ENCODE results near the gene ANTXR2. TPM values are rescaled to one million over a fixed set of nuclear protein-coding genes. Genes with fewer than 3 reads are reported as not detected.
"Not testable (repeated sequence)": the region's sequence is repeated elsewhere in the genome, so short reads cannot be mapped to it uniquely, and the experiment has no call there.

Gene ANTXR2
- total RNA-seq, 1 experiment from 2014 or later = 16.7 TPM

- not testable (repeated sequence) for DNase-seq (ENCODE audit: low spot score)
Measured at GRCh38 chr4:79991100-79991499, 81.9 kb downstream of the ANTXR2 start.

DNA sequence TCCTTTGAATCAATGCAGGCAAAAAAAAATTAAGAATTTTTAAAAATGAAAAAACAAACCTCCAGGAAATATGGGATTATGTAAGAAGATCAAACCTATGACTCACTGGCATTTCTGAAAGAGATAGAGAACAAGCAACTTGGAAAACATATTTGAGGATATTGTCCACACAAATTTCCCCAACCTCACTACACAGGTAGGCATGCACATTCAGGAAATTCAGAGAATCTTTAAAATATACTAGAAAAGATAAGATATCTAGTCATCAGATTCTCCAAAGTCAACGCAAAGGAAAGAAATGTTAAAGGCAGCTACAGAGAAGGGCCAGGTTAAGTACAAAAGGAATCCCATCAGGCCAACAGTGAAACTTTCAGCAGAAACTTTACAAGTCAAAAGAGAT lies 85.6 kb downstream of the ANTXR2 start:
- no peak for DNase-seq (ENCODE audit: low spot score)

DNA sequence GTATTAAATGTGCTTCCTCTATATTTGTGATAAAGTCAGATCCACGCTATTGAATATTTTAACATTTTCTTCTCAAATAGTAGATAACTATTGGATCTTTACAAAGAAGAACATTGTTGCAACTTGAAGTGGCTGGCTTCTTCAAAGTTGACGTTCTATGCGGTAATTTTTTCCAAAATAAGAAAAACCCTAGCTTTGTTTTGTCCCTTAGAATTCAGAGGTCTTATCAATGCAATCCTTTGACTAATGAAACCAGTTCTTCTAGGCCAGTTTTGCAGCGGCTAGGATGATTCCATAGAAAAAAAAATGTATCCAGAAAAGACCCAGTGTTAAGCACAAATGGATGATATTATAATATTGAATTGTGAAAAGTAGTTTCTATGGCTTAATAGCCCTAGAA lies 89.6 kb downstream of the ANTXR2 start:
- no peak for DNase-seq (ENCODE audit: low spot score)

GRCh38 chr4:79982601-79983322 lies 90.3 kb downstream of the ANTXR2 start:
- no peak for DNase-seq (ENCODE audit: low spot score)

DNA sequence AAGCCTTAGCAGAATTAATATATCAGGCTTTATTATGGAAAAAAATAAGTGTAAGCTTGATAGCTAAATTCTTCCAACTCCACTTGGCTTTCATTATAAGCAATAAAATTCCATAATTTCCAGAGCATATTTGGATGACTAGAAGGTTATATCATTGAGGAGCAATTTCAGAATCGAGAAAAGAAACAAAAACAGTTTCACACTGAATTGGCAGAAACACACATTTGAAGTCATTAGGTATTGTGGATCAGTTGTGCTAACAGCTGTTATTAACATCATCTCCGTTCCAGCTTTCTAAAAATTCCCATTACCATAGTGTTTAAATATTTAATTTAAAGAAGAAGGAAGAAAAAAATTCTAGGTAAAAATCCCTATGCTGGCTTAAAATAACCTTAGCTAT lies 92.6 kb downstream of the ANTXR2 start:
- no peak for DNase-seq (ENCODE audit: low spot score)

GRCh38 chr4:79979785-79980437 lies 93.1 kb downstream of the ANTXR2 start:
- no peak for DNase-seq (ENCODE audit: low spot score)

- DNase-seq (ENCODE audit: low spot score) = no peak
Measured at GRCh38 chr4:79977131-79977840, 95.7 kb downstream of the ANTXR2 start.

GRCh38 chr4:79964400-79965211 lies 108.4 kb downstream of the ANTXR2 start:
- no peak for DNase-seq (ENCODE audit: low spot score)

- DNase-seq (ENCODE audit: low spot score) = no peak
Measured at GRCh38 chr4:79964020-79964399, 109.0 kb downstream of the ANTXR2 start.

- DNase-seq (ENCODE audit: low spot score) = no peak
Measured at GRCh38 chr4:79959652-79960051, 113.4 kb downstream of the ANTXR2 start.

GRCh38 chr4:79958466-79959264 lies 114.4 kb downstream of the ANTXR2 start:
- DNase-seq (ENCODE audit: low spot score) = no peak

- no peak for DNase-seq (ENCODE audit: low spot score)
Measured at GRCh38 chr4:79949178-79949577, 123.9 kb downstream of the ANTXR2 start.

DNA sequence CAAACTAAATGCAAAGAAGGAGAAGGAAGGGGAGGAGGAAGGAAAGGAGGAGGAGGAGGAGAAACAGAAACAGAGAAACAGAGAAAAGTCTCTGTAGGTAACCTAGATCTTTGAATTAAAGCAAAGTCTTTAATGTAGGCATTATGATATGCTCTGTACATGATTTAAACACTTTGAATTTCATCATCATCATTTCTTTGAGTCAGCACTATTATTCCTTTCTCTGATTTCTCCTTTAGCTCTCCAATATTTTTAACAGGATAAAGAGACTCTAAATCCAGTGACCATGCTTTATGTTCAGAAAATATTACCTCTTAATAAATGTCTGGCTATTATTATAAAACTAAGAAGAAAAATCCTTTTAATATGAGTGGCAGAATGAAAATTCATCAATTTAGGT lies 124.3 kb downstream of the ANTXR2 start:
- DNase-seq (ENCODE audit: low spot score) = no peak

DNA sequence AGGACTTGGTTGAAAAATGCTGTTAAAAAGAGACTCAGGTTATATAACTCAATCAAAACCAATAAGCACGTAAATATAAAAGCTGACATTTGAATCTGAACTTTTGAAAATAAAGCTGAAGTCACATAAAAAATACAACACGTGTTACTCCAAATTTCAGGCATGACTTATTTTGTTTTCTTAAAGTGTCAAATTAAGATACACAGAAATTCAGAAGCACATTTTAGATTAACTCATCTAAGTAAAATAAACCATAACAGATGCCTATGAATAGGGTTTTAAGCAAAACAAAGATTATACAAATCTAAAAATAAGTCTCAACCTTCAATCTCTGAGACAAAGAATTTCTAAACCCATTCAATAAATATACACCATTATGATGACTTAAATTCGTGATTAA lies 124.8 kb downstream of the ANTXR2 start:
- DNase-seq (ENCODE audit: low spot score) = no peak

- no peak for DNase-seq (ENCODE audit: low spot score)
Measured at GRCh38 chr4:79947386-79947785, 125.6 kb downstream of the ANTXR2 start.

DNA sequence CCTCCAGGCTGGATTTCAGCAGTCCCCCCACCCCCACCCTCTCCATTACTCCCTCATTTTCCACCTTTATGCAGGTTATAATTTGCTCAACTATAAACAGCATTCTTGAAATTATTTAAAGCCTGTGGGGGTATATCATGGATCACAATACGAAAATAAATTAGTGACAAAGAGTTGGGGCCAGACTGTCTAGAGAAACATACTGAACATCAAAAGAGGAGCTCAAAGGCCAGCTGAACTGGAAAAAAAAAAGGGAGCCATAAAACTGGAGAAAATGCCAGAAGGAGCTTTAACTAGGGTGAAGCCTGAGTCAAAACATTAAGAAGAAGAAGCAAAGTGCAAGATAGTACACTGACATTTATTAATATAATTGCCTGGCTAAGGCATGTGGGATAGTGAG lies 137.8 kb downstream of the ANTXR2 start:
- no peak for DNase-seq (ENCODE audit: low spot score)

DNA sequence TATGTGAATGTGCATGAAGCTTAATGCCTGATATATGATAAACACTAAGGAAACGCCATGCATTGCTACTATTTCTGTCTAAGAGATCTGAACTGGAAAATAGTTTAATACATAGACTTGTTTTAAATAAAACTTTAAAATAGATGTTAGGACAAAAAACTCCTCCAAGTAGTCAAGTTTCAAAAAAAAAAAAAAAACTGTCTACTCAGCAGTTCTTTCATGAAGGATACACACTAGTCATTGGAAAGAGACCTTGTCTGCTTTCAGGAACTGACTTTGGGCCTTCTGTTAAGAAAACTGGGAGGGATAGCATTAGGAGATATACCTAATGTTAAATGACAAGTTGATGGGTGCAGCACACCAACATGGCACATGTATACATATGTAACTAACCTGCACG lies 138.4 kb downstream of the ANTXR2 start:
- no peak for DNase-seq (ENCODE audit: low spot score)

- no peak for DNase-seq (ENCODE audit: low spot score)
Measured at GRCh38 chr4:79927931-79928330, 145.1 kb downstream of the ANTXR2 start.

- no peak for DNase-seq (ENCODE audit: low spot score)
Measured at GRCh38 chr4:79923281-79923680, 149.7 kb downstream of the ANTXR2 start.

DNA sequence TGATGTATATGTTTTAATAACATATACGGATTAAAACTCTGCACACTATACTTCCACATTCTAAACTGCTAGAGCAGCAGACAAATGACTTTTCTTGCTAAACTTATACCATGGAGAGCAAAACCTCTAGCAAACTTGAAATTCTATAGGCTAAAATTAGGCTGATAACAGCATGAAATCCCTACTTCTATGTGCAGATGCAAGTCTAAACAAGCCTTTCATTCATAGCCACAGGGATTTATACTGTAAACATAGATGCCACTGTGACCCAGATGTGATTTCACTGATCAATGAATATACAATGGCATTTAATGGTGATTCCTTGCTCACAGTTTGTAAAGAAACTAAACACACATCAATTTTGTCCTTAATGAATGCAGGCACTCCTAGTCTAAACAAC lies 151.0 kb downstream of the ANTXR2 start:
- no peak for DNase-seq (ENCODE audit: low spot score)
